SK-N-SH treated with all-trans-retinoic acid at 6 μM for 48 hours (cell line): ENCODE measurements around the gene ADGRG7.

Experiments
- ATAC-seq: fragments of 200-7000 bp; cut with Tn5 transposase; 3 replicates; pipeline ENCODE4 v1.9.1; 2020; ENCODE audit warnings: mild to moderate bottlenecking, moderate library complexity
- ARNTL ChIP-seq: fragments of 450-650 bp; formaldehyde crosslinking; IDR thresholded peaks from 2 replicates; pipeline ENCODE4 v1.5.0; 2020; ENCODE audit warnings: low read depth, mild to moderate bottlenecking, moderate library complexity, borderline replicate concordance
- ESRRG ChIP-seq: fragments of 250-450 bp; sonication (Bioruptor Pico); IDR thresholded peaks from 2 replicates; pipeline ENCODE4 v1.6.1; 2021; ENCODE audit warnings: mild to moderate bottlenecking
- GLIS3 ChIP-seq: fragments of 250-450 bp; sonication (Bioruptor Pico); IDR thresholded peaks from 2 replicates; pipeline ENCODE4 v1.5.0; 2020; ENCODE audit warnings: mild to moderate bottlenecking, moderate library complexity
- ISL1 ChIP-seq: fragments of 250-450 bp; sonication (Bioruptor Pico); IDR thresholded peaks from 2 replicates; pipeline ENCODE4 v2.1.2; 2022; ENCODE audit warnings: mild to moderate bottlenecking, moderate library complexity
- OSR1 ChIP-seq: fragments of 250-450 bp; sonication (Bioruptor Pico); IDR thresholded peaks from 2 replicates; pipeline ENCODE4 v1.8.0; 2022; ENCODE audit warnings: moderate library complexity, mild to moderate bottlenecking, inconsistent platforms
- PATZ1 ChIP-seq: fragments of 250-450 bp; sonication (Bioruptor Pico); IDR thresholded peaks from 2 replicates; pipeline ENCODE4 v1.8.0; 2020; ENCODE audit warnings: mild to moderate bottlenecking, moderate library complexity, borderline replicate concordance
- POU6F1 ChIP-seq: fragments of 250-450 bp; sonication (Bioruptor Pico); IDR thresholded peaks from 2 replicates; pipeline ENCODE4 v1.8.0; 2021; ENCODE audit warnings: low read depth, mild to moderate bottlenecking, moderate library complexity, borderline replicate concordance
- RARB ChIP-seq: fragments of 250-450 bp; sonication (Bioruptor Pico); IDR thresholded peaks from 2 replicates; pipeline ENCODE4 v1.8.0; 2021; ENCODE audit warnings: mild to moderate bottlenecking, moderate library complexity
- TCF4 ChIP-seq: fragments of 250-450 bp; sonication (Bioruptor Pico); IDR thresholded peaks from 2 replicates; pipeline ENCODE4 v1.8.0; 2021; ENCODE audit warnings: mild to moderate bottlenecking, moderate library complexity, borderline replicate concordance
- TOX ChIP-seq: fragments of 250-450 bp; sonication (Bioruptor Pico); IDR thresholded peaks from 2 replicates; pipeline ENCODE4 v1.8.0; 2021; ENCODE audit warnings: mild to moderate bottlenecking, moderate library complexity, borderline replicate concordance
- TSHZ2 ChIP-seq: fragments of 250-450 bp; sonication (Bioruptor Pico); IDR thresholded peaks from 2 replicates; pipeline ENCODE4 v1.5.0; 2020; ENCODE audit warnings: mild to moderate bottlenecking, moderate library complexity
- ZFP3 ChIP-seq: fragments of 250-450 bp; sonication (Bioruptor Pico); IDR thresholded peaks from 2 replicates; pipeline ENCODE4 v1.5.0; 2020; ENCODE audit warnings: mild to moderate bottlenecking, moderate library complexity
- ZFP30 ChIP-seq: fragments of 450-650 bp; formaldehyde crosslinking; IDR thresholded peaks from 2 replicates; pipeline ENCODE4 v1.5.0; 2022; ENCODE audit warnings: mild to moderate bottlenecking, moderate library complexity
- ZNF565 ChIP-seq: fragments of 450-650 bp; formaldehyde crosslinking; conservative IDR thresholded peaks from 2 replicates; pipeline ENCODE4 v1.5.0; 2020; ENCODE audit warnings: low read depth, mild to moderate bottlenecking, moderate library complexity
- ZNF70 ChIP-seq: fragments of 450-650 bp; formaldehyde crosslinking; IDR thresholded peaks from 2 replicates; pipeline ENCODE4 v1.5.0; 2020; ENCODE audit warnings: mild to moderate bottlenecking, moderate library complexity
- ZNF8 ChIP-seq: fragments of 450-650 bp; formaldehyde crosslinking; IDR thresholded peaks from 2 replicates; pipeline ENCODE4 v1.5.0; 2020; ENCODE audit warnings: mild to moderate bottlenecking, moderate library complexity
- TF ChIP-seq, protein P1 (sequence below): fragments of 250-450 bp; sonication (Bioruptor Pico); IDR thresholded peaks from 2 replicates; pipeline ENCODE4 v1.5.1; 2020; ENCODE audit warnings: low read depth, mild to moderate bottlenecking, moderate library complexity

Gene ADGRG7

DNA sequence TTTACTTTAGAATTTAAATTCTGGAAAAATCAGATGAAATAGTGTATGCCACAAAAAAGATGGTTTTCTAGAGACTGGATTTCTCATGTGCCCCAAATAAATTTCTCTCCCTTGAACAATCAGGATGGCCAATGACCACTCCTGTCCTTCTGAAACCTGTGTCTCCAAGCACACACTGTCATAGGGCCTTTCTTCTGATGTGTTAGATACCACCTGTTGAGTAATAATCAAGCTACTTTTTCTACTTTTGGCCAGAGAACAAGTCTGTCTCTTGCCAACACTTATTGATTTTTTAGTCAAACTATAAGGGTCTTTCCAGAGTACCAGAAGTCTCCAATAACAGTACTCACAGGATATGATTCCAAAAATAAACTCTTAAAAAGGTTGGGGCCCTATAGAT, 83.8 kb downstream of the ADGRG7 start:
- no peak for ATAC-seq
- TF ChIP-seq ZNF8, result no peak
- TF ChIP-seq ZFP3 (CRISPR knock-in tag), result no peak
- TF ChIP-seq, protein P1, sequence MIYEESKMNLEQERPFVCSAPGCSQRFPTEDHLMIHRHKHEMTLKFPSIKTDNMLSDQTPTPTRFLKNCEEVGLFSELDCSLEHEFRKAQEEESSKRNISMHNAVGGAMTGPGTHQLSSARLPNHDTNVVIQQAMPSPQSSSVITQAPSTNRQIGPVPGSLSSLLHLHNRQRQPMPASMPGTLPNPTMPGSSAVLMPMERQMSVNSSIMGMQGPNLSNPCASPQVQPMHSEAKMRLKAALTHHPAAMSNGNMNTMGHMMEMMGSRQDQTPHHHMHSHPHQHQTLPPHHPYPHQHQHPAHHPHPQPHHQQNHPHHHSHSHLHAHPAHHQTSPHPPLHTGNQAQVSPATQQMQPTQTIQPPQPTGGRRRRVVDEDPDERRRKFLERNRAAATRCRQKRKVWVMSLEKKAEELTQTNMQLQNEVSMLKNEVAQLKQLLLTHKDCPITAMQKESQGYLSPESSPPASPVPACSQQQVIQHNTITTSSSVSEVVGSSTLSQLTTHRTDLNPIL (CRISPR knock-in tag), result no peak
- no peak for TF ChIP-seq TSHZ2 (CRISPR knock-in tag)
- TF ChIP-seq OSR1 (CRISPR knock-in tag), result no peak
- TF ChIP-seq ARNTL (CRISPR knock-in tag), result no peak
- no peak for TF ChIP-seq ZNF565 (CRISPR knock-in tag)

DNA sequence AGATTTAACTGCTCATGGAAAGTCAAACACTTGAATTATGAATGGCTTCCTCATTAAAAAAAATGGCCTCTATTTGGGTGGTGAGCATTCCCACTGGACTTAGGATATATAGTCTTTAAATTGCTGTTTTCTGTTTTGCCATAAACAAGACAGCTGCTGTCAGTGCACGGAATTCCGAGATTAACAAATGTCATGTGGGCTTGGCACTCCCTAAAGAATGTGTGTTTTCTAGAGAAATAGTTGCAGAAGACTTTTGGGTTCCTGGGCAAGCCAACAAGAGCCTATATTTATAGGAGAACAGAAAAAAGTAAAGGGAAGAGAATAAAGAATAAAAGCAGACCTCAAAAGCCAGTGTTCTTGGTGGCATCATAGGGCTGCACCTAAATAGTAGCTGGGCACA, 86.3 kb downstream of the ADGRG7 start:
- TF ChIP-seq TCF4 (CRISPR knock-in tag), result no peak
- no peak for TF ChIP-seq ZNF70 (CRISPR knock-in tag)
- TF ChIP-seq RARB (CRISPR knock-in tag), result no peak
- no peak for TF ChIP-seq POU6F1
- TF ChIP-seq ESRRG (CRISPR knock-in tag), result no peak
- no peak for TF ChIP-seq ZNF8
- TF ChIP-seq ZFP30 (CRISPR knock-in tag), result no peak
- no peak for TF ChIP-seq TOX (CRISPR knock-in tag)
- TF ChIP-seq, protein P1 (CRISPR knock-in tag), result no peak
- no peak for TF ChIP-seq ISL1 (CRISPR knock-in tag)
- TF ChIP-seq ZFP3 (CRISPR knock-in tag), result no peak
- no peak for TF ChIP-seq GLIS3
- TF ChIP-seq ARNTL (CRISPR knock-in tag), result no peak
- no peak for TF ChIP-seq TSHZ2 (CRISPR knock-in tag)
- TF ChIP-seq PATZ1 (CRISPR knock-in tag), result no peak
- no peak for TF ChIP-seq ZNF565 (CRISPR knock-in tag)
- no peak for ATAC-seq

DNA sequence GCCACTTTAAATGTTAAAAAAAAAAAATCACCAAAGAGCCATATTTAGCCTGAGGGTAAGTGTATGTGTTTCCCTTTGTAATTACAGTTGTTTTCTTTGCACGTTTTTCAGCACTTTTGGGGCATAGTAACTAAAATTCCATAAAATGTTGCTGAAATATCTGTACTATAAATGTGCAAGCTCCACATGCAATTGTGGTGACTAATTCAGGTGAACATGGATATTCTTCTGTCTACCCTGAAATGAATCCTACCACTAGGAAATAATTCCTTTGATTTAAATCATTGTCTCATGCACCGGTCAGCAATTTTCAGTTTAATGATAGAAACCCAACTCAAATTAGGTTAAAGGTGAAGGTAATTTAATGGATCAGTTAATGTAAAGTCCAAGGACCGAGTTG, 86.8 kb downstream of the ADGRG7 start:
- no peak for ATAC-seq
- TF ChIP-seq ZFP3 (CRISPR knock-in tag) (no peak), TCF4 (CRISPR knock-in tag) (no peak)
